Measurements from ENCODE around the gene MVD. TPM values are rescaled to one million over a fixed set of nuclear protein-coding genes. Genes with fewer than 3 reads are reported as not detected.

MVD gene
- total RNA-seq, 2 experiments from 2014 or later, result 134 to 139 TPM

- peak overlapping the region; percentile 90 for H3K4me3 Mint-ChIP-seq
- peak overlapping the region; percentile 76 for H3K27ac Mint-ChIP-seq
- H3K9me3 Mint-ChIP-seq, result no peaks in the 10 kb centered on the region
- no peak for DNase-seq
- H3K27me3 Mint-ChIP-seq, result no peaks in the 10 kb centered on the region
- ChIA-PET POLR2A (interaction anchor here (0.7 to 4.3 kb wide), 12 partner anchors 10 to 207 kb away, joined by 3 to 38 read pairs (median 8); partner anchors contain the start of genes CTU2, GALNS, IL17C and RNF166), CTCF (interaction anchor here (1.1 kb wide), 1 partner anchor 36 kb away, joined by 3 read pairs; no protein-coding TSS in a partner anchor)
- H3K4me1 Mint-ChIP-seq, result peaks cover 28% of the 10 kb centered on the region
- peaks cover 34% of the 10 kb centered on the region for H3K36me3 Mint-ChIP-seq (ENCODE audit: low read depth)
Observed at GRCh38 chr16:88649195-88649923, 13.5 kb downstream of the MVD start.

GRCh38 chr16:88647178-88648070, 15.5 kb downstream of the MVD start:
- DNase-seq, result no peak
- ChIA-PET POLR2A (interaction anchor here (1.0 to 4.3 kb wide), 3 partner anchors 8 to 77 kb away, joined by 3 to 34 read pairs (median 4); partner anchors contain the start of genes IL17C and ZC3H18), CTCF (interaction anchor here (0.8 kb wide), 1 partner anchor 77 kb away, joined by 3 read pairs; no protein-coding TSS in a partner anchor)
- H3K4me3 Mint-ChIP-seq, result no peak overlapping the region
- H3K27me3 Mint-ChIP-seq, result no peaks in the 10 kb centered on the region
- H3K27ac Mint-ChIP-seq, result no peak overlapping the region
- H3K4me1 Mint-ChIP-seq, result peaks cover 24% of the 10 kb centered on the region
- peaks cover 36% of the 10 kb centered on the region for H3K36me3 Mint-ChIP-seq (ENCODE audit: low read depth)
- no peaks in the 10 kb centered on the region for H3K9me3 Mint-ChIP-seq

- Mint-ChIP-seq H3K4me1 (peaks cover 21% of the 10 kb centered on the region), H3K27me3 (no peaks in the 10 kb centered on the region), H3K9me3 (no peaks in the 10 kb centered on the region), H3K4me3 (no peak overlapping the region), H3K36me3 (ENCODE audit: low read depth) (peaks cover 41% of the 10 kb centered on the region), H3K27ac (no peak overlapping the region)
- no peak for DNase-seq
- CTCF ChIA-PET, result interaction anchor here (0.8 kb wide), 1 partner anchor 76 kb away, joined by 3 read pairs; no protein-coding TSS in a partner anchor
- POLR2A ChIA-PET, result no interaction called here
Observed at GRCh38 chr16:88646345-88647034, 16.4 kb downstream of the MVD start.

GRCh38 chr16:88645941-88646340, 16.9 kb downstream of the MVD start:
- CTCF ChIA-PET, result no interaction called here

GRCh38 chr16:88645455-88645854, 17.4 kb downstream of the MVD start:
- Mint-ChIP-seq H3K9me3 (no peaks in the 10 kb centered on the region), H3K36me3 (ENCODE audit: low read depth) (peaks cover 41% of the 10 kb centered on the region), H3K27me3 (peaks cover 5% of the 10 kb centered on the region), H3K27ac (no peak overlapping the region), H3K4me1 (peaks cover 16% of the 10 kb centered on the region), H3K4me3 (no peak overlapping the region)
- ChIA-PET CTCF (no interaction called here), POLR2A (no interaction called here)
- no peak for DNase-seq

More at GRCh38 chr16:88645941-88646340, 16.9 kb downstream of the MVD start:
- H3K27ac Mint-ChIP-seq, result no peak overlapping the region
- DNase-seq, result no peak
- no peak overlapping the region for H3K4me3 Mint-ChIP-seq
- H3K9me3 Mint-ChIP-seq, result no peaks in the 10 kb centered on the region
- peaks cover 16% of the 10 kb centered on the region for H3K4me1 Mint-ChIP-seq
- POLR2A ChIA-PET, result no interaction called here
- peaks cover 2% of the 10 kb centered on the region for H3K27me3 Mint-ChIP-seq
- peaks cover 41% of the 10 kb centered on the region for H3K36me3 Mint-ChIP-seq (ENCODE audit: low read depth)

GRCh38 chr16:88643644-88643932, 19.3 kb downstream of the MVD start:
- POLR2A ChIA-PET, result interaction anchor here (1.9 kb wide), 1 partner anchor 24 kb away, joined by 6 read pairs; no protein-coding TSS in a partner anchor
- H3K36me3 Mint-ChIP-seq (ENCODE audit: low read depth), result peaks cover 30% of the 10 kb centered on the region
- H3K27me3 Mint-ChIP-seq, result peaks cover 16% of the 10 kb centered on the region
- CTCF ChIA-PET, result no interaction called here
- H3K27ac Mint-ChIP-seq, result no peak overlapping the region
- H3K4me3 Mint-ChIP-seq, result no peak overlapping the region
- no peak for DNase-seq
- H3K4me1 Mint-ChIP-seq, result peaks cover 16% of the 10 kb centered on the region
- no peaks in the 10 kb centered on the region for H3K9me3 Mint-ChIP-seq

- Mint-ChIP-seq H3K27ac (no peak overlapping the region), H3K36me3 (ENCODE audit: low read depth) (peaks cover 30% of the 10 kb centered on the region), H3K4me3 (no peak overlapping the region), H3K4me1 (peaks cover 21% of the 10 kb centered on the region), H3K27me3 (peaks cover 20% of the 10 kb centered on the region), H3K9me3 (no peaks in the 10 kb centered on the region)
- no peak for DNase-seq
- ChIA-PET POLR2A (interaction anchor here (1.2 to 1.9 kb wide), 2 partner anchors 8 to 23 kb away, joined by 3 to 6 read pairs; partner anchors contain the start of gene CYBA), CTCF (no interaction called here)
Observed at GRCh38 chr16:88642881-88643643, 19.8 kb downstream of the MVD start.

GRCh38 chr16:88640498-88641247, 22.2 kb downstream of the MVD start:
- peaks cover 41% of the 10 kb centered on the region for H3K4me1 Mint-ChIP-seq
- no peaks in the 10 kb centered on the region for H3K9me3 Mint-ChIP-seq
- POLR2A ChIA-PET, result interaction anchor here (1.0 to 4.1 kb wide), 3 partner anchors 9 to 20 kb away, joined by 3 to 34 read pairs (median 4); partner anchors contain the start of gene CYBA
- H3K36me3 Mint-ChIP-seq (ENCODE audit: low read depth), result peaks cover 30% of the 10 kb centered on the region
- no peak overlapping the region for H3K4me3 Mint-ChIP-seq
- H3K27ac Mint-ChIP-seq, result peak overlapping the region; percentile 30
- H3K27me3 Mint-ChIP-seq, result peaks cover 35% of the 10 kb centered on the region
- CTCF ChIA-PET, result no interaction called here
- no peak for DNase-seq

- Mint-ChIP-seq H3K4me1 (peaks cover 45% of the 10 kb centered on the region), H3K36me3 (ENCODE audit: low read depth) (peaks cover 25% of the 10 kb centered on the region), H3K4me3 (no peak overlapping the region), H3K9me3 (no peaks in the 10 kb centered on the region), H3K27me3 (peaks cover 35% of the 10 kb centered on the region), H3K27ac (peak overlapping the region; percentile 30)
- POLR2A ChIA-PET, result interaction anchor here (1.0 to 4.1 kb wide), 5 partner anchors 10 to 65 kb away, joined by 3 to 34 read pairs (median 4); partner anchors contain the start of gene CYBA
- no peak for DNase-seq
- CTCF ChIA-PET, result interaction anchor here (0.6 to 1.4 kb wide), 2 partner anchors 70 to 194 kb away, joined by 3 to 5 read pairs; partner anchors contain the start of gene ZC3H18
Observed at GRCh38 chr16:88640039-88640495, 22.8 kb downstream of the MVD start.

GRCh38 chr16:88639231-88640038, 23.5 kb downstream of the MVD start:
- H3K4me1 Mint-ChIP-seq, result peaks cover 44% of the 10 kb centered on the region
- H3K4me3 Mint-ChIP-seq, result no peak overlapping the region
- no peak for DNase-seq
- ChIA-PET CTCF (interaction anchor here (0.6 to 1.4 kb wide), 2 partner anchors 69 to 195 kb away, joined by 3 to 5 read pairs; partner anchors contain the start of gene ZC3H18), POLR2A (interaction anchor here (0.9 to 4.1 kb wide), 9 partner anchors 10 to 66 kb away, joined by 3 to 34 read pairs (median 4); partner anchors contain the start of gene CYBA)
- peaks cover 35% of the 10 kb centered on the region for H3K27me3 Mint-ChIP-seq
- no peaks in the 10 kb centered on the region for H3K9me3 Mint-ChIP-seq
- H3K27ac Mint-ChIP-seq, result no peak overlapping the region
- peaks cover 20% of the 10 kb centered on the region for H3K36me3 Mint-ChIP-seq (ENCODE audit: low read depth)
